HEK293 (cell line): Measurements from ENCODE around the gene SLC16A10.

ENCODE experiments used
- CTCF ChIA-PET: fragments of 350-600 bp; formaldehyde crosslinking; extraction: SDS; loops from one replicate; lab custom pipeline; 2021; ENCODE audit warnings: antibody characterized with exemption; lab: Yijun Ruan, JAX
- POLR2A ChIA-PET: fragments of 300-600 bp; formaldehyde crosslinking; extraction: SDS; loops from one replicate; lab custom pipeline; 2020; ENCODE audit warnings: antibody characterized with exemption, inconsistent platforms; lab: Yijun Ruan, JAX
- H3K27ac ChIP-seq: fragments of 200-500 bp; sonication (Bioruptor generic); 2 replicates; pipeline ENCODE4 v1.5.1; 2014; ENCODE audit warnings: low read depth, low read length, control low read depth, inconsistent platforms; ENCODE audit errors: extremely low read depth
- H3K36me3 ChIP-seq, 2 experiments: fragments of 200-500 bp in 1 of 2; sonication (Bioruptor generic) in 1 of 2; 1 replicate in 1 of 2; 2 replicates in 1 of 2; pipeline ENCODE4 v1.5.1; 2014 to 2017; ENCODE audit warnings: inconsistent platforms in 2 of 2, low read length in 2 of 2; ENCODE audit not compliant: control insufficient read depth in 2 of 2, insufficient read depth in 1 of 2
- H3K4me1 ChIP-seq: fragments of 200-500 bp; sonication (Bioruptor generic); 2 replicates; pipeline ENCODE4 v1.5.1; 2014; ENCODE audit warnings: mild to moderate bottlenecking, low read length, inconsistent platforms; ENCODE audit not compliant: control insufficient read depth, insufficient read depth
- H3K4me3 ChIP-seq: 2 replicates; pipeline ENCODE4 v1.5.1; 2011; ENCODE audit warnings: low read depth, mild to moderate bottlenecking, control low read depth, low read length, moderate library complexity
- H3K9me3 ChIP-seq: fragments of 200-500 bp; sonication (Bioruptor generic); 2 replicates; pipeline ENCODE4 v1.5.1; 2014; ENCODE audit warnings: low read depth, low read length, inconsistent platforms; ENCODE audit not compliant: control insufficient read depth, insufficient read depth
- GLIS1 ChIP-seq: fragments of 450-650 bp; formaldehyde crosslinking; IDR thresholded peaks from 2 replicates; pipeline ENCODE4 v1.5.1; 2016; ENCODE audit warnings: missing biosample characterization, missing genetic modification characterization
- GLIS2 ChIP-seq: fragments of 450-650 bp; formaldehyde crosslinking; IDR thresholded peaks from 2 replicates; pipeline ENCODE4 v1.5.1; 2016; ENCODE audit warnings: missing biosample characterization, missing genetic modification characterization
- RBAK ChIP-seq: fragments of 450-650 bp; formaldehyde crosslinking; IDR thresholded peaks from 2 replicates; pipeline ENCODE4 v1.5.1; 2016; ENCODE audit warnings: missing biosample characterization, missing genetic modification characterization
- WT1 ChIP-seq: fragments of 450-650 bp; formaldehyde crosslinking; IDR thresholded peaks from 2 replicates; pipeline ENCODE4 v1.5.1; 2016; ENCODE audit warnings: missing biosample characterization, missing genetic modification characterization
- YY1 ChIP-seq: fragments of 450-650 bp; formaldehyde crosslinking; IDR thresholded peaks from 2 replicates; pipeline ENCODE4 v1.5.1; 2018; ENCODE audit warnings: missing biosample characterization, missing genetic modification characterization
- ZBTB48 ChIP-seq: fragments of 450-650 bp; formaldehyde crosslinking; IDR thresholded peaks from 2 replicates; pipeline ENCODE4 v1.5.1; 2016; ENCODE audit warnings: missing biosample characterization, missing genetic modification characterization
- ZNF10 ChIP-seq: fragments of 450-650 bp; formaldehyde crosslinking; IDR thresholded peaks from 2 replicates; pipeline ENCODE4 v1.5.1; 2017; ENCODE audit warnings: missing biosample characterization, missing genetic modification characterization
- ZNF132 ChIP-seq: fragments of 450-650 bp; formaldehyde crosslinking; IDR thresholded peaks from 2 replicates; pipeline ENCODE4 v1.5.1; 2017; ENCODE audit warnings: missing biosample characterization, missing genetic modification characterization, borderline replicate concordance
- ZNF324 ChIP-seq: fragments of 450-650 bp; formaldehyde crosslinking; IDR thresholded peaks from 2 replicates; pipeline ENCODE4 v1.5.1; 2016; ENCODE audit warnings: missing biosample characterization, missing genetic modification characterization
- ZNF426 ChIP-seq: fragments of 450-650 bp; formaldehyde crosslinking; IDR thresholded peaks from 2 replicates; pipeline ENCODE4 v1.5.1; 2017; ENCODE audit warnings: missing biosample characterization, missing genetic modification characterization, mild to moderate bottlenecking, inconsistent platforms, moderate library complexity
- ZNF530 ChIP-seq: fragments of 450-650 bp; formaldehyde crosslinking; IDR thresholded peaks from 2 replicates; pipeline ENCODE4 v1.5.1; 2016; ENCODE audit warnings: low read depth, missing biosample characterization, missing genetic modification characterization
- ZNF623 ChIP-seq: fragments of 450-650 bp; formaldehyde crosslinking; IDR thresholded peaks from 2 replicates; pipeline ENCODE4 v1.5.1; 2016; ENCODE audit warnings: missing biosample characterization, missing genetic modification characterization
- ZNF629 ChIP-seq: fragments of 450-650 bp; formaldehyde crosslinking; IDR thresholded peaks from 2 replicates; pipeline ENCODE4 v1.5.1; 2017; ENCODE audit warnings: missing biosample characterization, missing genetic modification characterization
- ZNF701 ChIP-seq: fragments of 450-650 bp; formaldehyde crosslinking; IDR thresholded peaks from 2 replicates; pipeline ENCODE4 v1.5.1; 2016; ENCODE audit warnings: missing biosample characterization, missing genetic modification characterization
- TF ChIP-seq, protein P1 (sequence below): fragments of 450-650 bp; formaldehyde crosslinking; IDR thresholded peaks from 2 replicates; pipeline ENCODE4 v1.5.1; 2016; ENCODE audit warnings: missing biosample characterization, missing genetic modification characterization, low read depth
- TF ChIP-seq, protein P2 (sequence below): sonication (generic); formaldehyde crosslinking; IDR thresholded peaks from 2 replicates; pipeline ENCODE4 v1.8.1; 2022; ENCODE audit warnings: mild to moderate bottlenecking, moderate library complexity, missing genetic modification reagents
- TF ChIP-seq, protein P3 (sequence below): fragments of 450-650 bp; formaldehyde crosslinking; IDR thresholded peaks from 2 replicates; pipeline ENCODE4 v1.5.1; 2016; ENCODE audit warnings: missing biosample characterization, missing genetic modification characterization, low read depth
- TF ChIP-seq, protein P4 (sequence below): fragments of 450-650 bp; formaldehyde crosslinking; IDR thresholded peaks from 2 replicates; pipeline ENCODE4 v1.5.1; 2016; ENCODE audit warnings: missing biosample characterization, missing genetic modification characterization
- TF ChIP-seq, protein P5 (sequence below): fragments of 450-650 bp; IDR thresholded peaks from 2 replicates; pipeline ENCODE4 v1.5.1; 2018; ENCODE audit warnings: missing biosample characterization, missing genetic modification characterization
- TF ChIP-seq, protein P6 (sequence below): fragments of 450-650 bp; formaldehyde crosslinking; IDR thresholded peaks from 2 replicates; pipeline ENCODE4 v1.5.1; 2017; ENCODE audit warnings: missing biosample characterization, mild to moderate bottlenecking, missing genetic modification characterization, moderate library complexity
- TF ChIP-seq, protein P7 (sequence below): fragments of 450-650 bp; formaldehyde crosslinking; IDR thresholded peaks from 2 replicates; pipeline ENCODE4 v1.5.1; 2016; ENCODE audit warnings: missing biosample characterization, missing genetic modification characterization

SLC16A10 gene

DNA sequence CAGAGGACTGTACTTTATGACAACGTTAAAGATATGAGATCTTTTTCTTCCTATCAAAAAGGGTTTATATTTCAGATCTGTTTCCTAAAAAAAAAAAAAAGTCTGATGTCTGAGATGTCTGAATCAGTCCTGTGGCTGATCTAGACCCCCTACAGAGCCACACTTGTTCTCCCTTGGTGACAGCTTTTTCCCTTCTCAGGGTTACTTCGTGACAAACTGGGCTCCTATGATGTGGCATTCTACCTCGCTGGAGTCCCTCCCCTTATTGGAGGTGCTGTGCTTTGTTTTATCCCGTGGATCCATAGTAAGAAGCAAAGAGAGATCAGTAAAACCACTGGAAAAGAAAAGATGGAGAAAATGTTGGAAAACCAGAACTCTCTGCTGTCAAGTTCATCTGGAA lies 134.5 kb downstream of the SLC16A10 start:
- no peak overlapping the region for H3K27ac ChIP-seq
- H3K9me3 ChIP-seq = no peaks in the 10 kb centered on the region
- H3K4me1 ChIP-seq = no peaks in the 10 kb centered on the region
- no peak overlapping the region for H3K4me3 ChIP-seq
- ChIA-PET POLR2A (interaction anchor here (0.7 kb wide), 1 partner anchor 1177 kb away, joined by 4 read pairs; no protein-coding TSS in a partner anchor), CTCF (interaction anchor here (0.6 to 5.2 kb wide), 3 partner anchors 12 to 433 kb away, joined by 5 to 28 read pairs (median 10); no protein-coding TSS in a partner anchor)
- TF ChIP-seq, protein P1, sequence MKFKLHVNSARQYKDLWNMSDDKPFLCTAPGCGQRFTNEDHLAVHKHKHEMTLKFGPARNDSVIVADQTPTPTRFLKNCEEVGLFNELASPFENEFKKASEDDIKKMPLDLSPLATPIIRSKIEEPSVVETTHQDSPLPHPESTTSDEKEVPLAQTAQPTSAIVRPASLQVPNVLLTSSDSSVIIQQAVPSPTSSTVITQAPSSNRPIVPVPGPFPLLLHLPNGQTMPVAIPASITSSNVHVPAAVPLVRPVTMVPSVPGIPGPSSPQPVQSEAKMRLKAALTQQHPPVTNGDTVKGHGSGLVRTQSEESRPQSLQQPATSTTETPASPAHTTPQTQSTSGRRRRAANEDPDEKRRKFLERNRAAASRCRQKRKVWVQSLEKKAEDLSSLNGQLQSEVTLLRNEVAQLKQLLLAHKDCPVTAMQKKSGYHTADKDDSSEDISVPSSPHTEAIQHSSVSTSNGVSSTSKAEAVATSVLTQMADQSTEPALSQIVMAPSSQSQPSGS (tag by site-specific recombination) = no peak
- TF ChIP-seq ZNF132 (tag by site-specific recombination) = no peak
- TF ChIP-seq, protein P2, sequence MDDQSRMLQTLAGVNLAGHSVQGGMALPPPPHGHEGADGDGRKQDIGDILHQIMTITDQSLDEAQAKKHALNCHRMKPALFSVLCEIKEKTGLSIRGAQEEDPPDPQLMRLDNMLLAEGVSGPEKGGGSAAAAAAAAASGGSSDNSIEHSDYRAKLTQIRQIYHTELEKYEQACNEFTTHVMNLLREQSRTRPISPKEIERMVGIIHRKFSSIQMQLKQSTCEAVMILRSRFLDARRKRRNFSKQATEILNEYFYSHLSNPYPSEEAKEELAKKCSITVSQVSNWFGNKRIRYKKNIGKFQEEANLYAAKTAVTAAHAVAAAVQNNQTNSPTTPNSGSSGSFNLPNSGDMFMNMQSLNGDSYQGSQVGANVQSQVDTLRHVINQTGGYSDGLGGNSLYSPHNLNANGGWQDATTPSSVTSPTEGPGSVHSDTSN = no peak
- peak; percentile 50 for TF ChIP-seq GLIS1 (tag by site-specific recombination)
- no peak for TF ChIP-seq ZNF426 (tag by site-specific recombination)
- TF ChIP-seq, protein P3, sequence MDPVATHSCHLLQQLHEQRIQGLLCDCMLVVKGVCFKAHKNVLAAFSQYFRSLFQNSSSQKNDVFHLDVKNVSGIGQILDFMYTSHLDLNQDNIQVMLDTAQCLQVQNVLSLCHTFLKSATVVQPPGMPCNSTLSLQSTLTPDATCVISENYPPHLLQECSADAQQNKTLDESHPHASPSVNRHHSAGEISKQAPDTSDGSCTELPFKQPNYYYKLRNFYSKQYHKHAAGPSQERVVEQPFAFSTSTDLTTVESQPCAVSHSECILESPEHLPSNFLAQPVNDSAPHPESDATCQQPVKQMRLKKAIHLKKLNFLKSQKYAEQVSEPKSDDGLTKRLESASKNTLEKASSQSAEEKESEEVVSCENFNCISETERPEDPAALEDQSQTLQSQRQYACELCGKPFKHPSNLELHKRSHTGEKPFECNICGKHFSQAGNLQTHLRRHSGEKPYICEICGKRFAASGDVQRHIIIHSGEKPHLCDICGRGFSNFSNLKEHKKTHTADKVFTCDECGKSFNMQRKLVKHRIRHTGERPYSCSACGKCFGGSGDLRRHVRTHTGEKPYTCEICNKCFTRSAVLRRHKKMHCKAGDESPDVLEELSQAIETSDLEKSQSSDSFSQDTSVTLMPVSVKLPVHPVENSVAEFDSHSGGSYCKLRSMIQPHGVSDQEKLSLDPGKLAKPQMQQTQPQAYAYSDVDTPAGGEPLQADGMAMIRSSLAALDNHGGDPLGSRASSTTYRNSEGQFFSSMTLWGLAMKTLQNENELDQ (tag by site-specific recombination) = no peak
- peaks cover 0 to 3% of the 10 kb centered on the region in 2 experiments; a peak in 1 of 3 replicates for H3K36me3 ChIP-seq

DNA sequence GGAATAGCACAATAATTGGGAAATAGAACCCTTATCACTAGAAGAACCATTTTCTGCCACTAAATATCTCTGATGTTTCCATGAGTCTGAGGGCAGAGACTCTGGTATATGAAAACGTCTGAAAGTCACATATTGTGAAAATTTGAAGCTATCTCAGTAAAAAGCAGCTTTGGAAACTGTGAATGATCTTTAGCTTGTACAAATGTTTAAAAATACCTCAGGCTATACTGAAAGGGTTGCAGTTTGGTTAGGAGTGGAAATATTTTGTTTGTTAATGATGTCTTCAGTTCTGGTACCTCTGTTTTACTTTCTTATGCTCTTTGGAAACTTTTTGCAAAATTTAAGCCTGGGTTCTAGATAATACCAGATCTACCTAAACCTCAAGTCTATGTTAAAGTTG lies 135.0 kb downstream of the SLC16A10 start:
- Histone ChIP-seq H3K4me3 (no peak overlapping the region), H3K9me3 (no peaks in the 10 kb centered on the region), H3K27ac (no peak overlapping the region), H3K4me1 (no peaks in the 10 kb centered on the region), H3K36me3 (peaks cover 0 to 3% of the 10 kb centered on the region in 2 experiments; a peak in 1 of 3 replicates)
- CTCF ChIA-PET = interaction anchor here (0.5 to 5.2 kb wide), 5 partner anchors 10 to 512 kb away, joined by 3 to 28 read pairs (median 5); no protein-coding TSS in a partner anchor
- POLR2A ChIA-PET = no interaction called here
- TF ChIP-seq, protein P4, sequence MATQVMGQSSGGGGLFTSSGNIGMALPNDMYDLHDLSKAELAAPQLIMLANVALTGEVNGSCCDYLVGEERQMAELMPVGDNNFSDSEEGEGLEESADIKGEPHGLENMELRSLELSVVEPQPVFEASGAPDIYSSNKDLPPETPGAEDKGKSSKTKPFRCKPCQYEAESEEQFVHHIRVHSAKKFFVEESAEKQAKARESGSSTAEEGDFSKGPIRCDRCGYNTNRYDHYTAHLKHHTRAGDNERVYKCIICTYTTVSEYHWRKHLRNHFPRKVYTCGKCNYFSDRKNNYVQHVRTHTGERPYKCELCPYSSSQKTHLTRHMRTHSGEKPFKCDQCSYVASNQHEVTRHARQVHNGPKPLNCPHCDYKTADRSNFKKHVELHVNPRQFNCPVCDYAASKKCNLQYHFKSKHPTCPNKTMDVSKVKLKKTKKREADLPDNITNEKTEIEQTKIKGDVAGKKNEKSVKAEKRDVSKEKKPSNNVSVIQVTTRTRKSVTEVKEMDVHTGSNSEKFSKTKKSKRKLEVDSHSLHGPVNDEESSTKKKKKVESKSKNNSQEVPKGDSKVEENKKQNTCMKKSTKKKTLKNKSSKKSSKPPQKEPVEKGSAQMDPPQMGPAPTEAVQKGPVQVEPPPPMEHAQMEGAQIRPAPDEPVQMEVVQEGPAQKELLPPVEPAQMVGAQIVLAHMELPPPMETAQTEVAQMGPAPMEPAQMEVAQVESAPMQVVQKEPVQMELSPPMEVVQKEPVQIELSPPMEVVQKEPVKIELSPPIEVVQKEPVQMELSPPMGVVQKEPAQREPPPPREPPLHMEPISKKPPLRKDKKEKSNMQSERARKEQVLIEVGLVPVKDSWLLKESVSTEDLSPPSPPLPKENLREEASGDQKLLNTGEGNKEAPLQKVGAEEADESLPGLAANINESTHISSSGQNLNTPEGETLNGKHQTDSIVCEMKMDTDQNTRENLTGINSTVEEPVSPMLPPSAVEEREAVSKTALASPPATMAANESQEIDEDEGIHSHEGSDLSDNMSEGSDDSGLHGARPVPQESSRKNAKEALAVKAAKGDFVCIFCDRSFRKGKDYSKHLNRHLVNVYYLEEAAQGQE (tag by site-specific recombination) = no peak
- TF ChIP-seq ZNF629 (tag by site-specific recombination) (no peak), YY1 (tag by site-specific recombination) (no peak), GLIS2 (tag by site-specific recombination) (no peak), ZNF701 (tag by site-specific recombination) (no peak), ZNF10 (tag by site-specific recombination) (no peak), ZNF623 (tag by site-specific recombination) (no peak), RBAK (tag by site-specific recombination) (no peak), WT1 (tag by site-specific recombination) (no peak), ZNF530 (tag by site-specific recombination) (no peak), ZNF324 (tag by site-specific recombination) (no peak), ZBTB48 (tag by site-specific recombination) (no peak)
- TF ChIP-seq, protein P5, sequence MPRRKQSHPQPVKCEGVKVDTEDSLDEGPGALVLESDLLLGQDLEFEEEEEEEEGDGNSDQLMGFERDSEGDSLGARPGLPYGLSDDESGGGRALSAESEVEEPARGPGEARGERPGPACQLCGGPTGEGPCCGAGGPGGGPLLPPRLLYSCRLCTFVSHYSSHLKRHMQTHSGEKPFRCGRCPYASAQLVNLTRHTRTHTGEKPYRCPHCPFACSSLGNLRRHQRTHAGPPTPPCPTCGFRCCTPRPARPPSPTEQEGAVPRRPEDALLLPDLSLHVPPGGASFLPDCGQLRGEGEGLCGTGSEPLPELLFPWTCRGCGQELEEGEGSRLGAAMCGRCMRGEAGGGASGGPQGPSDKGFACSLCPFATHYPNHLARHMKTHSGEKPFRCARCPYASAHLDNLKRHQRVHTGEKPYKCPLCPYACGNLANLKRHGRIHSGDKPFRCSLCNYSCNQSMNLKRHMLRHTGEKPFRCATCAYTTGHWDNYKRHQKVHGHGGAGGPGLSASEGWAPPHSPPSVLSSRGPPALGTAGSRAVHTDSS = no peak
- TF ChIP-seq, protein P6, sequence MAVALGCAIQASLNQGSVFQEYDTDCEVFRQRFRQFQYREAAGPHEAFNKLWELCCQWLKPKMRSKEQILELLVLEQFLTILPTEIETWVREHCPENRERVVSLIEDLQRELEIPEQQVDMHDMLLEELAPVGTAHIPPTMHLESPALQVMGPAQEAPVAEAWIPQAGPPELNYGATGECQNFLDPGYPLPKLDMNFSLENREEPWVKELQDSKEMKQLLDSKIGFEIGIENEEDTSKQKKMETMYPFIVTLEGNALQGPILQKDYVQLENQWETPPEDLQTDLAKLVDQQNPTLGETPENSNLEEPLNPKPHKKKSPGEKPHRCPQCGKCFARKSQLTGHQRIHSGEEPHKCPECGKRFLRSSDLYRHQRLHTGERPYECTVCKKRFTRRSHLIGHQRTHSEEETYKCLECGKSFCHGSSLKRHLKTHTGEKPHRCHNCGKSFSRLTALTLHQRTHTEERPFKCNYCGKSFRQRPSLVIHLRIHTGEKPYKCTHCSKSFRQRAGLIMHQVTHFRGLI (tag by site-specific recombination) = no peak
- TF ChIP-seq, protein P7, sequence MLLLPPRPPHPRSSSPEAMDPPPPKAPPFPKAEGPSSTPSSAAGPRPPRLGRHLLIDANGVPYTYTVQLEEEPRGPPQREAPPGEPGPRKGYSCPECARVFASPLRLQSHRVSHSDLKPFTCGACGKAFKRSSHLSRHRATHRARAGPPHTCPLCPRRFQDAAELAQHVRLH (tag by site-specific recombination) = no peak
- TF ChIP-seq, all 188 proteins: peak for 0
